ENCODE results near the gene HK2. TPM values are rescaled to one million over a fixed set of nuclear protein-coding genes. Genes with fewer than 3 reads are reported as not detected.

Gene HK2
- total RNA-seq, 2 donors from 2014 or later = 1.3 to 9.2 TPM

- DNase-seq = no peak
- H3K27me3 ChIP-seq = no peaks in the 10 kb centered on the region
- no peak for TF ChIP-seq CTCF (IDR thresholded peaks at IDR 0.05)
- TF ChIP-seq POLR2A (IDR thresholded peaks at IDR 0.05) = no peak
- no peak for ATAC-seq
- WGBS, 2 donors = 83 to 84% methylated on average over 7 of the region's 7 CpGs
- intact Hi-C loops (cut with DNase I) = no loop called here
- H3K9me3 ChIP-seq = no peaks in the 10 kb centered on the region
- H3K4me3 ChIP-seq = no peak overlapping the region
- H3K27ac ChIP-seq = no peak overlapping the region
- no peaks in the 10 kb centered on the region for H3K36me3 ChIP-seq (replicated peaks in 1 of 2; ENCODE audit: insufficient read depth in 1 of 2, low read depth in 2 of 2)
- H3K4me1 ChIP-seq = no peaks in the 10 kb centered on the region
These were observed 106.2 kb downstream of the HK2 start for GRCh38 chr2:74939919-74940812.

GRCh38 chr2:74941284-74941683 lies 107.4 kb downstream of the HK2 start:
- WGBS, 2 donors = 85 to 87% methylated on average over 3 of the region's 3 CpGs
- ATAC-seq (no peak), DNase-seq (no peak)
- Histone ChIP-seq H3K4me1 (no peaks in the 10 kb centered on the region), H3K27me3 (no peaks in the 10 kb centered on the region), H3K27ac (no peak overlapping the region), H3K9me3 (no peaks in the 10 kb centered on the region), H3K4me3 (no peak overlapping the region), H3K36me3 (replicated peaks in 1 of 2; ENCODE audit: insufficient read depth in 1 of 2, low read depth in 2 of 2) (no peaks in the 10 kb centered on the region)
- no peak for TF ChIP-seq CTCF (IDR thresholded peaks at IDR 0.05)
- TF ChIP-seq POLR2A (IDR thresholded peaks at IDR 0.05) = no peak
- intact Hi-C loops (cut with DNase I) = no loop called here

GRCh38 chr2:74942263-74942662 lies 108.3 kb downstream of the HK2 start:
- H3K27me3 ChIP-seq = no peaks in the 10 kb centered on the region
- no peak overlapping the region for H3K27ac ChIP-seq
- no peak overlapping the region for H3K4me3 ChIP-seq
- WGBS, 2 donors = 63 to 68% methylated on average over 5 of the region's 5 CpGs
- H3K36me3 ChIP-seq (replicated peaks in 1 of 2; ENCODE audit: insufficient read depth in 1 of 2, low read depth in 2 of 2) = no peaks in the 10 kb centered on the region
- intact Hi-C loops (cut with DNase I) = no loop called here
- no peaks in the 10 kb centered on the region for H3K4me1 ChIP-seq
- no peak for TF ChIP-seq POLR2A (IDR thresholded peaks at IDR 0.05)
- no peak for TF ChIP-seq CTCF (IDR thresholded peaks at IDR 0.05)
- ATAC-seq (no peak), DNase-seq (no peak)
- no peaks in the 10 kb centered on the region for H3K9me3 ChIP-seq

Other genes starting within 250 kb of the HK2 start
- gene M1AP, start 185.8 kb upstream of the HK2 start, total RNA-seq = not detected
- 1 to 10 TPM; 3.1 to 4.6 TPM for gene SEMA4F, start 179.9 kb upstream of the HK2 start, total RNA-seq
- gene POLE4, start 124.5 kb downstream of the HK2 start, total RNA-seq = 10 to 100 TPM; 15.2 to 15.8 TPM